Pons (tissue), 1 donor: ENCODE results near the gene EDN1.

Experiments
- DNase-seq: peaks from one replicate; pipeline ENCODE4 v3.0.0-alpha.2; 2016; ENCODE audit warnings: low spot score

EDN1 gene

GRCh38 chr6:12270551-12271230 lies 19.5 kb upstream of the EDN1 start:
- DNase-seq = no peak

GRCh38 chr6:12271594-12271993 lies 18.6 kb upstream of the EDN1 start:
- no peak for DNase-seq

GRCh38 chr6:12271997-12272396 lies 18.2 kb upstream of the EDN1 start:
- DNase-seq = no peak

DNA sequence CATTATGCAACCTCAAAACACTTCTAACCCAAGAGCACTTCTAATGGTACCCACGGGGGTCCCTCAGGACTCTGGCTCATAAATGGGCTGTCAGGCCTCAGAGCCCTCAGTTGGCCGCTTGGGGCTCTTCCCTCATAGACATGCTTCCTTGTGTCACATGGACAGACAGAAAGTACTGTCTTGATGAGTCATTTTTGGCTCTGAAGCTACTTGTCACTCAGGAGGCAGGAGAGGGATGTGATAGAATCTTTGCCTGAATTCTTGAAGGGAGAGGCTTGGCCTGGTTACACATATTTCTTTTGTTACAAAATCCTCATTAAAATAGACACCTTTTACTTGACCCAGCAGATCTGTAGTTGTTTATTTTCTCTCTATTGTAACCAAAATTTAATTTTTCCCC lies 15.1 kb upstream of the EDN1 start:
- no peak for DNase-seq

- no peak for DNase-seq
These were observed 13.2 kb upstream of the EDN1 start for GRCh38 chr6:12276930-12277315.

DNA sequence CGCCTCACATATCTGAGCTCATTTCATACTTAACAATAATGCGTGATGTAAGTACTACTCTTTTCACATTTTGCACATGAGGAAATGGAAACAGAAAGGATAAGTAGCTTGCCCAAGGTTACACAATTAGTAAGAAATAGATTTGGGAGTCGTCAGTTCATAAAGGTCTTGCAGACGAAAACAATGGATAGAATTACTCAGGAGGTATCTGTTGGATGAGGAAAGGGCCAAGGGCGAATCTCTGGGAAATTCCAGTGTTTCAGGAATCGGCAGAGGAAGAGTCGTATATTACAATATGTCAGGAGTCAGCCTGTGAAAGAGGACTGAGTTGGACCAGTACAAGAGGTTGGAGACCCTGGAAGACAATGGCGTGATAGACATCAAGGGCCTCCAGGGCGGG lies 12.8 kb upstream of the EDN1 start:
- no peak for DNase-seq

GRCh38 chr6:12278915-12279314 lies 11.2 kb upstream of the EDN1 start:
- DNase-seq = no peak

DNA sequence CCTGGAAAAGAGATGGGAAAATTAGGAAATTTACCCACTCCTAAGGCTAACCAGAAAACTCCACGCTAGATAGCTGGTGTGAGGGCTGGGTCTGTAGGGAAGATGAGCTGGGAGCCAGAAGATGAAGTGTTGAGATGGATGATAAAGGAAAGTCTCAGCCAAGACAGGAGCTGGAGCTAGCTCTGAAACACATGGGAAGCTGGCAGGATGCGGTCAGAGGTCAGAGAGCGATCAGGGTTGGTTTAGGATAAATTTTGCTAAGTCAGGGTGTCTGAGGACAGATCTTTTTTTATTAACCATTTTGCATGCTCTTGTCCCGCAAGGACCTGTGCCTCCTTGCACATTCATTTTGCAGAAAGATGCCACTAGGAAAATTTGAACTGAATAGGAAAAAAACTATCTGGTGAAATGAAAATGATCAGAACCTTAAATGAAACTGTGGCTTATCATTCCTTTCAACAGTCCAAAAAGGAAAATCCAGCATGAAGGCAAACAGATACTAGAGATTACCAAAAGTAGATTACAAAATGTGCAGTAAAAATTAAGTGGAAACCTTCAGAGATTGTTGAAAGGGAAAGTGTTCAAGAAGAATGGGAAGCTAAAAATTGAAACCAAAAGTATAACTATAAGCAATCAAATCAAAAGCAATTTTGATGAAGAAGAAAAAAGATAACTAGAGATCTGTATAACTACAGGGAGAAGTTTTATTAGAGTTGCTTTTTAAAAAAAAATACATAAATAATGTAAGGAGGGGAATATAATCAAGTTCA lies 10.7 kb upstream of the EDN1 start:
- DNase-seq = no peak

GRCh38 chr6:12280458-12280857 lies 9.7 kb upstream of the EDN1 start:
- no peak for DNase-seq

GRCh38 chr6:12280902-12281301 lies 9.3 kb upstream of the EDN1 start:
- no peak for DNase-seq

DNA sequence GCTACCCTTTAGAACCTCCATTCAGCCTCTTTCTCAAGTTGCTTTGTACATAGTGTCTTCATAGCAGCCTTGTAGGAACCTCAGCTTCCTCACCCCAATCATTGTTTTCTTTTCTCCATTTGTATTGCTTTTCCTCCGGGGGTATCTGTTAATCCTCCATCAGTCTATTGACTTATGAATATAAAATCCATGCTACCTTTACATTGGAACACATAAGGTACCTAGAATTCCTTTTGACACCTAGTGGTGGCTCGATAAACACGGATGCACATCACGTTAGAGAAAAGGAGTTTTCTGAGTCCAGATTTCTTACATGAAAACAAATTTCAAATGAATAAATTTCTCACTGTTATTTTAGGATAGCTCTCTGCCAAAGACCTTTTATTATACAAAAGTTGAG lies 6.3 kb upstream of the EDN1 start:
- no peak for DNase-seq

DNA sequence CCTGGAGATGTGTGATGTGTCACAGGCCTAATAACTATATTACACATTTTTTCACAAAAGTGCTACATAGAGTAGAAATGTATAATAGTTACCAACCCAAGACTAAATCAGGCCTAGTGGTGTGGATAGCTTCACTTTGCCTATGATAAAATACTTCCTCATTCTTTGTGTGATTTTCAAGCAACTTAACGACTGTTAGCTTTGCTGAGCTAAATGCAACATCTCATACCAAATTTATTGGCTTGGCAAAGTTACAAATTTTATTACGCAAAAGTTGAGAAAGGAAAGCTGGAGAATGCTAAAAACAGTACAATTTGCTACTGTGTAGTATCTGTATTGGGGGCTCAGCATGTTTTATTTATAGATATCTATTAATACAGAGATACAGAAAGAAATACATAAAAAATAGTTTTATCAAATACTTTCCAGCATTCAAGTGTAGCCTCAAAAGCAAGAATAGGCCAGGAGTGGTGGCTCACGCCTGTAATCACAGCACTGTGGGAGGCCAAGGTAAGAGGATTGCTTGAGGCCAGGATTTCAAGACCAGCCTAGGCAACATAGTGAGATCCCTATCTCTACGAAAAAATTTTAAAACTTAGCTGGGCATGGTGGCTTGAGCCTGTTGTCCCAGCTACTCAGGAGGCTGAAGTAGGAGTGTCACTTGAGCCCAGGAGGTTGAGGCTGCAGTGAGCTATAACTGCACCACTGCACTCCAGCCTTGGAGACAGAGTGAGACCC lies 3.6 kb upstream of the EDN1 start:
- no peak for DNase-seq

GRCh38 chr6:12288211-12288618 lies 1.9 kb upstream of the EDN1 start:
- DNase-seq = no peak

DNA sequence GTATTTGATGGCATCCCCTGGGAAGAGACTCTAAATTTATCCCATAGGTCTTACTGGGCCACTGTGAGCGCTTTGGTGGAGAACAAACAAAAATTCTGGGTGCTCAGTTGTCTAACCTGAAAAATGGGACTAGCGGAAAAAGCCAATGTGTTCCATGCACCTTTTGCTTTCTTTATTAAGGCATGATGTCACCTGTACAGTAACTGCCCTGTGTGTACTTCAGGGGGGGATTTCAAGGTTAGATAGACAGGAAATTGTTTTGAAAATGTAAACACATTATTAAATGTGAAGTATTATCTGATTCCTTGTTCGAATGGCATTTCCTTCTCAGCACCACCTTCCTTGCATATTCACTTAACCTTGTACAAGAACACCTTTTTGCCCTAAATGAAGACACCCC lies 1.2 kb upstream of the EDN1 start:
- no peak for DNase-seq

- DNase-seq = peak; percentile 41
These were observed 719 bp upstream of the EDN1 start for GRCh38 chr6:12289365-12289919.

DNA sequence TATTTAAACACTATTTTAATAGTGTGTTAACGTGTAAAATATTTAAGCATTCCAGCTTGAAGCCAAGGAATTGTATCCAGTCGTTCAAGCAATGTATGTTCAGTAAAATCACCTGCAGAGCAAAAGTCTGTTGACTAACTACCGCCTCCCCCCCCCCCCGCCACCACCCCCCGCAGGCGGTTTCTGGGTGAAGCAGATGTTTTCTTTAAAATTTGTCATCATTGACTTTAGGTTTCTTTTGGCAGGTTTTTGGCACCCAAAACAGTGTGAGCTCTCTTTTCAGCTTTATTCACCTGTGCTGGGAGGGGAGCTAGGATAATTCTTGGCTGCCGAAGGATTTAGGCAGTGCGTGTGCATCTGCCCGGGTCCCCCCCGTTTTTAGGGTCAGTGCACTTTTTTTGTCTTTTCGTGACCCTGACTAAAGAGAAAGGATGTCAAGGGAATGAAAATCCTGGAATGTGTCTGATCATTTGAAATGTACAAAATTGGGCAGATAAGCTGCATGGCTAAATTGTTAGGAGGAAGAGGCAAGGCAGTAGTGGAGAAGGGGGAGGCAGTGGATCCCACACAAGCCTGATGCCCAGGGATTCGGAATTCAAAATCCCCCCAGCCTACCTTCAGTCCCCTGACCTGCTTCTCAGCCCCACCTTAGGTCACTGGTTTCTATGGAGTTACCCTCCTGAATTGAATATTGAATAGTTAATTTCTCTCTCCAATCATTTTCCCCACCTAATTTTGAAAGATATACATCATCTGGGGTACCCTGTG lies 1.1 kb downstream of the EDN1 start:
- DNase-seq = no peak

- no peak for DNase-seq
These were observed 1.9 kb downstream of the EDN1 start for GRCh38 chr6:12291839-12292604.

GRCh38 chr6:12293235-12293930 lies 3.2 kb downstream of the EDN1 start:
- no peak for DNase-seq

GRCh38 chr6:12293931-12294807 lies 4.0 kb downstream of the EDN1 start:
- DNase-seq = no peak
